Motor neuron (in vitro differentiated cells): Measurements from ENCODE around the gene PLA2G7. TPM values are rescaled to one million over a fixed set of nuclear protein-coding genes. Genes with fewer than 3 reads are reported as not detected.

ENCODE experiments used
- ATAC-seq, 8 experiments: fragments of 200-7000 bp; cut with Tn5 transposase; replicated peaks in 6 of 8; 2 replicates each; pipeline ENCODE4 v1.8.0; 2021; ENCODE audit warnings: mild to moderate bottlenecking in 8 of 8, moderate library complexity in 8 of 8
- H3K27ac ChIP-seq, 2 donors: fragments of 250-450 bp; sonication (Bioruptor Pico); 2 replicates each; pipeline ENCODE4 v1.9.0; 2021; ENCODE audit warnings: antibody characterized with exemption in 2 of 2, mild to moderate bottlenecking in 2 of 2, moderate library complexity in 1 of 2
- H3K4me1 ChIP-seq, 2 donors: fragments of 250-450 bp; sonication (Bioruptor Pico); replicated peaks in 1 of 2; 2 replicates each; pipeline ENCODE4 v1.6.1; 2021; ENCODE audit warnings: antibody characterized with exemption in 2 of 2, mild to moderate bottlenecking in 2 of 2, moderate library complexity in 1 of 2
- H3K4me3 ChIP-seq, 5 donors: fragments of 250-450 bp; sonication (Bioruptor Pico); 2 replicates each; pipeline ENCODE4 v1.9.0; 2021; ENCODE audit warnings: antibody characterized with exemption in 5 of 5, mild to moderate bottlenecking in 5 of 5, moderate library complexity in 4 of 5
- WGBS, 10 experiments: fragments of 450-650 bp; shearing (Covaris generic); methylation state at CpG; one replicate each; pipeline ENCODE4 v1.0.0; 2022; 5-methylcytosine and 5-hydroxymethylcytosine counted together
- in situ Hi-C, 9 experiments: fragments of 400-800 bp; cut with MboI; loops; one replicate each; pipeline ENCODE4 v1.15.0; 2021; ENCODE audit warnings: low sequenced_read_pairs in 9 of 9, low pct_unique_long_range_greater_than_20kb in 2 of 9; ENCODE audit not compliant: unreplicated experiment in 9 of 9
- total RNA-seq, 8 experiments: library from RNA; unstranded; fragments of 300-600 nt; gene quantifications; 2 replicates each; pipeline versions ENCODE4 v1.2.3 to v1.2.4, GENCODE V29; 2022

Gene PLA2G7
- total RNA-seq, 8 experiments from 2014 or later, result 0.14 to 15.0 (median 0.46) TPM

DNA sequence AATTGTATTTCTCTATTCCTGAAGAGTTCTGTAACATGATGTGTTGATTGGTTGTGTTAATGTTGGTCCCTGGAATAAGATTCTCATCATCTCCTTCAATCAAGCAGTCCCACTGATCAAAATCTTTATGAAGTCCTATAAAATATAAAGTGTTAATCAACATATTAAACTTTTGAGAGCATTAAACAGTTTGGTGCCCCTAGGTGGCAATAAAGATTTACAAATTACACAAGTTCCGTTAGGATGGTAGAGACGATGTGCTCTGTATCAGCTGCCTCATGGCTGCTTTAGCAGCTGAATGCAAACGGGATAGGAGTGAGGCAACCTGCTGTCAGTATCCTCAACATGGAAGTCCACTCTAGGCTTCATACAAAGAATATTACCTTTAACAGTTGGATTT lies 30.6 kb downstream of the PLA2G7 start:
- Histone ChIP-seq H3K27ac (no peak overlapping the region), H3K4me3 (no peak overlapping the region), H3K4me1 (no peaks in the 10 kb centered on the region)
- in situ Hi-C loops, result loop anchor here in 1 of 9 experiments (25.0 kb wide), 1 partner anchor 283 kb away; no protein-coding TSS in a partner anchor
- ATAC-seq, result peak in 5 of 8 experiments; percentile 39 to 73 (median 67)
- 4 to 60% (median 22%) methylated on average over 1 to 3 of the region's 3 CpGs; no CpG with 5 or more reads in 2 of the 10 experiments for WGBS, 10 experiments

DNA sequence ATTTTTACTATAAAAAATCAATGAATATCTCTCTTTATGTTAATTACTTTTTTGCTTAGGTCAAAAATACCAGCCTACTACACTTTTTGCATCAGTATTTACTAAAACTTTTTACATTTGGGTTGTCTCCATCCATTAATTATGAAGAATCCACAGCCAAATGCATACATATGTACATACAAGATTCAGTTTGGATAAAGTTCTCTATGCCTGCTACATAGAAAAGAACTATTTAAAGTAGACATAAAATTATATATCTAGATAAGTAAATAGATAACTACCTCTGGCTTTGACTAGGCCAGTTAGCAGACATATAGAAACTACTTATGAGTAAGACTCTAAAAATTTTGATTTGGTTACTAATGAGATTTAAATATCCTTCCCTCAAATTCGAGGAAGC lies 35.2 kb downstream of the PLA2G7 start:
- no peak overlapping the region for H3K27ac ChIP-seq
- in situ Hi-C loops, result loop anchor here in 1 of 9 experiments (25.0 kb wide), 2 partner anchors 87 to 287 kb away; partner anchors contain the start of gene MEP1A
- no peaks in the 10 kb centered on the region for H3K4me1 ChIP-seq
- WGBS, 10 experiments, result 0 to 92% (median 58%) methylated on average over 1 of the region's 1 CpG; no CpG with 5 or more reads in 2 of the 10 experiments
- H3K4me3 ChIP-seq, result no peak overlapping the region
- peak in 3 of 8 experiments; percentile 32 to 86 (median 71) for ATAC-seq

DNA sequence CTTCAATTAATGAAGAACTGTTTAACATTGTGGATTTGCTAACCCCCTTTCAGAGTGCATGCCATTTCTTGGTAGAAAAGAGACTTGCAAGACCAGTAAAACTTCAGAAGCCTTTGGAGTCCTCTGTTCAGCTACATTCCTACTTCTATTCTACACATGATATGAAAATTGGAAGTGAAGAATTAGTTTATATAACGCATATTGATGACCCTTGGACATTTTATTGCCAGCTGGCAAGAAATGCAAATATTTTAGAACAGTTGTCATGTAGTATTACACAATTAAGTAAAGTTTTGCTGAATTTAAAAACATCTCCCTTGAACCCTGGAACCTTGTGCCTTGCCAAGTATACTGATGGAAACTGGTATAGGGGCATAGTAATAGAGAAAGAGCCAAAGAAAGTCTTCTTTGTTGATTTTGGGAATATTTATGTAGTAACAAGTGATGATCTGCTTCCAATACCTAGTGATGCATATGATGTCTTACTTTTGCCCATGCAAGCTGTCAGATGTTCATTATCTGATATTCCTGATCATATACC lies 44.2 kb downstream of the PLA2G7 start:
- Histone ChIP-seq H3K4me3 (no peak overlapping the region), H3K4me1 (no peaks in the 10 kb centered on the region), H3K27ac (no peak overlapping the region)
- no peak for ATAC-seq
- in situ Hi-C loops, result loop anchor here in 1 of 9 experiments (25.0 kb wide), 1 partner anchor 96 kb away; the partner anchor contains the start of gene MEP1A
- 0 to 60% (median 29%) methylated on average over 1 of the region's 1 CpG for WGBS, 10 experiments

DNA sequence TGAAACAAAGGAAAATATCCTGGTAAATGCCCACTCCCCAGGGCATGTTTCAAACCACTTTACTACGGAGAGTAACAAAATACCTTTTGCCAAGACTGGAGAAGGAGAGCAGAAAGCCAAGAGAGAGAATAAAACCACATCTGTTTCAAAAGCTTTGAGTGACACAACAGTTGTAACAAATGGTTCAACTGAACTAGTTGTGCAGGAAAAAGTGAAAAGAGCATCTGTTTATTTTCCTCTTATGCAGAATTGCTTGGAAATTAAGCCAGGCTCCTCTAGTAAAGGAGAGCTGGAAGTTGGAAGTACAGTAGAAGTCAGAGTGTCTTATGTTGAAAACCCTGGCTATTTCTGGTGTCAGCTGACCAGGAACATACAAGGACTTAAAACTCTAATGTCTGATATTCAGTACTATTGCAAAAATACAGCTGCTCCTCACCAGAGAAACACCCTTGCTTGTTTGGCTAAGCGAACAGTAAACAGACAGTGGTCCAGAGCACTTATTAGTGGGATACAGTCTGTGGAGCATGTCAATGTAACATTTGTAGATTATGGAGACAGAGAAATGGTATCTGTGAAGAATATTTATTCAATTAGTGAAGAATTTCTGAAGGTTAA lies 44.9 kb downstream of the PLA2G7 start:
- H3K27ac ChIP-seq, result no peak overlapping the region
- WGBS, 10 experiments, result 23 to 100% (median 85%) methylated on average over 1 to 2 of the region's 2 CpGs
- H3K4me1 ChIP-seq, result no peaks in the 10 kb centered on the region
- ATAC-seq, result no peak
- no peak overlapping the region for H3K4me3 ChIP-seq
- in situ Hi-C loops, result loop anchor here in 1 of 9 experiments (25.0 kb wide), 1 partner anchor 97 kb away; the partner anchor contains the start of gene MEP1A

DNA sequence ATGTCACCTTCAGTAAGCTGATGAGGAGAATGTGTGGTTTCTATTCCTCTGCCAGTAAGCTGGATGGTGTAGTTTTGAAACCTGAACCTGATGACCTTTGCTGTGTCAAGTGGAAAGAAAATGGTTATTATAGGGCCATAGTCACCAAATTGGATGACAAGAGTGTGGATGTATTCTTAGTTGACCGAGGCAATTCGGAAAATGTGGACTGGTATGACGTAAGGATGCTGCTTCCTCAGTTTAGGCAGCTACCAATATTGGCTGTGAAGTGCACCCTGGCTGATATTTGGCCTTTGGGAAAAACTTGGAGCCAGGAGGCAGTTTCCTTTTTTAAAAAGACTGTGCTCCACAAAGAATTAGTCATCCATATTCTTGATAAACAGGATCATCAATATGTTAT lies 45.5 kb downstream of the PLA2G7 start:
- no peak for ATAC-seq
- WGBS, 10 experiments, result 0 to 100% (median 84%) methylated on average over 1 to 3 of the region's 3 CpGs; no CpG with 5 or more reads in 2 of the 10 experiments
- H3K4me1 ChIP-seq, result no peaks in the 10 kb centered on the region
- no peak overlapping the region for H3K4me3 ChIP-seq
- H3K27ac ChIP-seq, result no peak overlapping the region
- in situ Hi-C loops, result loop anchor here in 1 of 9 experiments (25.0 kb wide), 1 partner anchor 98 kb away; the partner anchor contains the start of gene MEP1A

DNA sequence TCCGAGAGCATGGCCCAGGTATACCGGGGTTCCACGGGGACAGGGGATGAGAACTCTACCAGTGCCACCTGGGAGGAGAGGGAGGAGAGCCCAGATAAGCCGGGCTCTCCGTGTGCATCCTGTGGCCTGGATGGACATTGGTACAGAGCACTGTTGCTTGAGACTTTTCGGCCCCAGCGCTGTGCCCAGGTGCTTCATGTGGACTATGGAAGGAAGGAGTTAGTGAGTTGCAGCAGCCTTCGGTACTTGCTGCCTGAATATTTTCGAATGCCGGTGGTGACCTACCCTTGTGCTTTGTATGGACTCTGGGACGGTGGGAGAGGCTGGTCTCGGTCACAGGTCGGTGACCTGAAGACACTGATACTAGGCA lies 46.2 kb downstream of the PLA2G7 start:
- in situ Hi-C loops, result loop anchor here in 1 of 9 experiments (25.0 kb wide), 1 partner anchor 98 kb away; the partner anchor contains the start of gene MEP1A
- no peak for ATAC-seq

DNA sequence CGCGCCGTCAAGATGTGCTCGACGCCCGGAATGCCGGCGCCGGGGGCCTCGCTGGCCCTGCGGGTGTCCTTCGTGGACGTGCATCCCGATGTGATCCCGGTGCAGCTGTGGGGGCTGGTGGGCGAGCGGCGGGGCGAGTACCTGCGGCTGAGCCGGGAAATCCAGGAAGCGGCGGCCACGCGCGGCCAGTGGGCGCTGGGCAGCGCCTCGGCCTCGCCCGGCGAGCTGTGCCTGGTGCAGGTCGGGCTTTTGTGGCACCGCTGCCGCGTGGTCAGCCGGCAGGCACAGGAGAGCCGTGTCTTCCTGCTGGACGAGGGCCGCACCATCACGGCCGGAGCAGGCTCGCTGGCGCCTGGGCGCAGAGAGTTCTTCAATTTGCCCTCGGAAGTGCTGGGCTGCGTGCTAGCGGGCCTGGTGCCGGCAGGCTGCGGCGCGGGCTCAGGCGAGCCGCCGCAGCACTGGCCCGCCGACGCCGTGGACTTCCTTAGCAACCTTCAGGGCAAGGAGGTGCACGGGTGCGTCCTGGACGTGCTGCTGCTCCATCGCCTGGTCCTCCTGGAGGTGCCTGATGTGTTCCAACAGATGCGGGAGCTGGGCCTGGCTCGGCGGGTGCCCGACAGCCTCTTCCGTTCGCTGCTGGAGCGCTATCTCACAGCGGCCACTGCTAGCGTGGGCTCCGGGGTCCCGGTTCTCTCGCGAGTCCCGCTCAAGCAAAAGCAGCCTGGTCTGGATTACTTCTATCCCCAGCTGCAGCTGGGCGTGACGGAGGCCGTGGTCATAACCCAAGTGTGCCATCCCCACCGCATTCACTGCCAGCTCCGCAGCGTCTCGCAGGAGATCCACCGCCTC lies 46.8 kb downstream of the PLA2G7 start:
- 91 to 100% (median 97%) methylated on average over 6 to 37 of the region's 85 CpGs; no CpG with 5 or more reads in 6 of the 10 experiments for WGBS, 10 experiments
- H3K27ac ChIP-seq, result no peak overlapping the region
- no peak overlapping the region for H3K4me3 ChIP-seq
- no peaks in the 10 kb centered on the region for H3K4me1 ChIP-seq
- in situ Hi-C loops, result loop anchor here in 1 of 9 experiments (25.0 kb wide), 1 partner anchor 99 kb away; the partner anchor contains the start of gene MEP1A
- no peak for ATAC-seq

More for the DNA sequence above, 46.2 kb downstream of the PLA2G7 start:
- Histone ChIP-seq H3K4me1 (no peaks in the 10 kb centered on the region), H3K27ac (no peak overlapping the region), H3K4me3 (no peak overlapping the region)
- 51 to 95% (median 85%) methylated on average over 2 to 8 of the region's 13 CpGs; no CpG with 5 or more reads in 5 of the 10 experiments for WGBS, 10 experiments

DNA sequence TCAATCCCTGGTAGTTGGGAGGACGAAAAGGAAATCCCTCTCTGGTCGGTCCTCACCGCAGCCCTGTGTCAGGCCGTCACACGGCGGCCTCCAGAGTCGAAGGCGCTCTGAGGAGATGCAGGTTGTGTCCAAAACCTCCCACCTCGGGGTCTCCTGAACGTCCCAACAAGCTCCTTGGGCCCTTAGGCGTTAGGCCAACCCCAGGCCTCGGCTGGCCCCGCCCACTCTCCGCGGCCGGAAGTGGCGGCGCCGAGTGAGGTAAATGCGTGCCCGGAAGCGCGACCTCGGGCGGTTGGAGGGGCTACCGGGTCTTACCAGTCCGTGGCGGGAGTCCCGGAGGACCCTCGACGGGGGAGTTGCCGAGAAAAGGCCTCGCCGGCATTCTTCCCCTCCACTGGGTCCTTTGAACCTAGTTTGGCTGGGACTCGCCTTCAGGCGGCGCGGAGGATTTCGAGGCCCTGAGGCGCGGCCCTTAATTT lies 47.5 kb downstream of the PLA2G7 start, which contains the start of gene TDRD6:
Gene TDRD6 (plus strand): TSS at position 267 of the 479 bp plus-strand sequence. CDS start 244 bp downstream, outside the sequence.
- 82 to 100% (median 82%) methylated on average over 5 to 7 of the region's 41 CpGs; no CpG with 5 or more reads in 7 of the 10 experiments for WGBS, 10 experiments
- in situ Hi-C loops, result loop anchor here in 1 of 9 experiments (25.0 kb wide), 1 partner anchor 100 kb away; the partner anchor contains the start of gene MEP1A

DNA sequence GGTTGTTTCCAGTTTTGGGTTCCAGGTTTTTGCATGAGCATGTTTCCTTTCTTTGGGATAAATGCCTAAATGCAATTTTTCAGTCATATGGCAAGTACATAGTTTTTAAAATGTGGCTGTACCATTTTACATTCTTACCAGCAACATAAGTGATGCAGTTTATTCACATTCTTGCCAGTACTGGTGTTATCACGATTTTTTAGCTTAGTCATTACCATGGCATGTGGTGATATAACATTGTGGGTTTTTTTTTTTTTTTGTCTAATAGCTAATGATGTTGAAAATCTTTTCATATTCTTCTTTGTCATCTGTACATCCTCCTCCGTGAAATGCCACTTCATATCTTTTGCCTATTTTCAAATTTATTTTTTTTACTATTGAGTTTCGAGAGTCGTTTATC lies 50.4 kb downstream of the PLA2G7 start:
- Histone ChIP-seq H3K4me1 (no peaks in the 10 kb centered on the region), H3K27ac (no peak overlapping the region), H3K4me3 (no peak overlapping the region)
- 65 to 91% (median 83%) methylated on average over 2 to 4 of the region's 4 CpGs for WGBS, 10 experiments
- no peak for ATAC-seq
- in situ Hi-C loops, result loop anchor here in 1 of 9 experiments (25.0 kb wide), 1 partner anchor 103 kb away; the partner anchor contains the start of gene MEP1A

More for the DNA sequence above, 47.5 kb downstream of the PLA2G7 start, which contains the start of gene TDRD6:
- ATAC-seq, result no peak
- no peaks in the 10 kb centered on the region for H3K4me1 ChIP-seq
- H3K4me3 ChIP-seq, result no peak within 1 kb of the TSS
- no peak within 1 kb of the TSS for H3K27ac ChIP-seq

DNA sequence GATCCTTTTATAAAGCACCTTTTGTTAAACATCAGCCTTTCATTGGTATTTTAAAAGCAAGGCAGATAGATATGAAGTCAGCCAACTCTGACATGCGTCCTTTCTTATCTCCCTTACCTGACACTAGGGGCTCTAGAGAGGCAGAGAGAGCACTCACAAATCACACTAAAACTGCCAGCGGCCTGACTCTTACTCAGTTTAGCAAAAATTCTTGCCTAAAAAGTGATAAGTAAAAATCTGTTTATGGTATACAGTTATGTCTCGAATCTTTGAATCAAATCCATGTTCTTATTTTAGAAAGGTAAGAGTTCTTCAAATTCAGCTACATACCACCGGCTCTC lies 57.9 kb downstream of the PLA2G7 start:
- Histone ChIP-seq H3K4me1 (no peaks in the 10 kb centered on the region), H3K27ac (no peak overlapping the region), H3K4me3 (no peak overlapping the region)
- peak in 2 of 8 experiments; percentile 25 to 39 for ATAC-seq
- 43 to 77% (median 68%) methylated on average over 2 to 4 of the region's 4 CpGs; no CpG with 5 or more reads in 2 of the 10 experiments for WGBS, 10 experiments
- in situ Hi-C loops, result loop anchor here in 1 of 9 experiments (25.0 kb wide), 1 partner anchor 110 kb away; the partner anchor contains the start of gene MEP1A

DNA sequence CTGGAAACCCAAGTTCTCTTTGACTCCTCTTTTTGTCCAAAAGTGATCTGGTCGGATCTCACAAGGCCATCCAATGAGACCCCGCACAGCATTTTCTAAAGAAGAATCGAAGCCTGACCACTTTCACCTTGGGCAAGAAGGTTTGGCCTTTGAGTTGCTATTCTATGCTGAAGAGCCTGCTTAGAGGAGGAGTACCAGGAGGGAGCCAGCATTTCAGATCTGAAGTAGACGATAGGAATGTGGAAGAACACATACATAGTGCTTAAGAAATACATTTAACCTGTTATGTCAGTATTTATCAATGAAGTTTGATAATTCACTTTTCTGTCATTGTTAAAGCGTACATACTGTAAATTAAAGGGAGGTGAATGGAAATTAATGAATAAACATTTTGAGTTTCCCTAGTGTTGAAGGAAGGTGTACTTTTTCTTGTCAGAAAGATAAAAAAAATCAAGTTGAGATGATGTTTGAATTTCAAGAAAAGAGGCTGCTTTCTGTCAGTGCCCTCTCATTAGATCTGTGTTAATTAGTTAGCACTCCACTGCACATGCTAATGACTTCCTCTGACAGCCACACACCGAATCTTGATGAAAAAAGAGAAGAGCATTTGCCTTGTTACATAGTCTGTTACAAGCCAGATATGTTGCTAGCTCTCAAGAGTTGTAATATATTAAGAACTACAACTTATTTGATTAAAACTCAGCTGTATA lies 58.4 kb downstream of the PLA2G7 start:
- in situ Hi-C loops, result loop anchor here in 1 of 9 experiments (25.0 kb wide), 1 partner anchor 111 kb away; the partner anchor contains the start of gene MEP1A
- Histone ChIP-seq H3K4me1 (no peaks in the 10 kb centered on the region), H3K4me3 (no peak overlapping the region), H3K27ac (no peak overlapping the region)
- 57 to 100% (median 86%) methylated on average over 1 to 6 of the region's 6 CpGs for WGBS, 10 experiments
- ATAC-seq, result no peak

DNA sequence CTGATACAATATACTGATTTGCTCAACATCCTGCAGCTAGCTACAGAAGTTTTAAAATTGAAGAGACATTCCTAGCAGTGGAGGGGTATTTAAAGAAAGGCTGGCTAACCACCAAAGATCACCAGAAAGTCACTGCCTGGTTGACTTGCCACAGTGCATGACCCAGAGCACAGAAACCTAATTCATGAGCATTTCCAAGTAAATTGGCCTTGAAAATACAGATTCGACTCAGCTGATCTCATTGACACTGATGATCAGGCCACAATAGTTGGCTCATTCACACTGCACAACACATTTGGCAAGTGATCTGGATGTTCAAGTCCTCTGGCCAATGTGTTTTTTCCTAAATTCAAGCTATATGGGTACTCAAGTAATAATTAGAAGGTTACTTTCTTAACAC lies 60.8 kb downstream of the PLA2G7 start:
- Histone ChIP-seq H3K4me1 (no peaks in the 10 kb centered on the region), H3K4me3 (no peak overlapping the region), H3K27ac (no peak overlapping the region)
- in situ Hi-C loops, result no loop called here
- 80 to 100% (median 87%) methylated on average over 1 of the region's 1 CpG; no CpG with 5 or more reads in 4 of the 10 experiments for WGBS, 10 experiments
- ATAC-seq, result no peak
